Measurements from ENCODE around the gene INPP5K.

The INPP5K gene

DNA sequence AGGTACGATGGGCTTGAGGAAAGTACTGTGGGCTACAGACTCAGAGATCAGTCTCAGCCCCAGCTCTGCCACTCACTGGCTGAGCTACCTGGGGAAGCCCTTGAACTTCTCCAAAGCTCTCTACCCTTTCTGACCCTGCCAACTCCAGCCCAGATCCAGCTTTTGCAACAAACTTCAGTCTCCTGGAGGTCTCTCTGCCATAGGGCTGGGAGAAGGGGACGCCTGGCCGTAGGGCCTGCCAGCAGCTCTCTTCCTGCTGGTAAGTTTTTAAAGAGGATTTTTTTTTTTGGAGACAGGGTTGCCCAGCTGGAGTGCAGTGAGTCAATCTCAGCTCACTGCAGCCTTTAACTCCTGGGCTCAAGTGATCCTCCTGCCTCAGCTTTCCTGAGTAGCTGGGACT lies 11.5 kb downstream of the INPP5K start:
- H3K36me3 ChIP-seq (ENCODE audit: control insufficient read depth, low read length) = peaks cover 4% of the 10 kb centered on the region; the same call in 1 of the 2 replicates
- no peaks in the 10 kb centered on the region for H3F3A ChIP-seq (ENCODE audit: control insufficient read depth, insufficient read depth)
- H3K9me2 ChIP-seq (replicated peaks; ENCODE audit: control insufficient read depth, low read length) = no peaks in the 10 kb centered on the region
- H3K79me2 ChIP-seq (ENCODE audit: control insufficient read depth, low read length) = no peaks in the 10 kb centered on the region
- no peaks in the 10 kb centered on the region for H3K4me1 ChIP-seq (ENCODE audit: control insufficient read depth, low read length)
- H4K20me1 ChIP-seq (ENCODE audit: control insufficient read depth, insufficient read depth, low read depth, low read length) = no peaks in the 10 kb centered on the region
- H3K9me3 ChIP-seq (ENCODE audit: control insufficient read depth, insufficient read depth, low read length) = no peaks in the 10 kb centered on the region
- H3K27me3 ChIP-seq (ENCODE audit: control insufficient read depth, low read length) = no peaks in the 10 kb centered on the region
- H3K27ac ChIP-seq (ENCODE audit: low read depth, low read length) = no peak overlapping the region
- no peak overlapping the region for H3K4me2 ChIP-seq (ENCODE audit: low read length)
- no peak overlapping the region for H3K4me3 ChIP-seq (ENCODE audit: low read length)
- TF ChIP-seq, protein P1, sequence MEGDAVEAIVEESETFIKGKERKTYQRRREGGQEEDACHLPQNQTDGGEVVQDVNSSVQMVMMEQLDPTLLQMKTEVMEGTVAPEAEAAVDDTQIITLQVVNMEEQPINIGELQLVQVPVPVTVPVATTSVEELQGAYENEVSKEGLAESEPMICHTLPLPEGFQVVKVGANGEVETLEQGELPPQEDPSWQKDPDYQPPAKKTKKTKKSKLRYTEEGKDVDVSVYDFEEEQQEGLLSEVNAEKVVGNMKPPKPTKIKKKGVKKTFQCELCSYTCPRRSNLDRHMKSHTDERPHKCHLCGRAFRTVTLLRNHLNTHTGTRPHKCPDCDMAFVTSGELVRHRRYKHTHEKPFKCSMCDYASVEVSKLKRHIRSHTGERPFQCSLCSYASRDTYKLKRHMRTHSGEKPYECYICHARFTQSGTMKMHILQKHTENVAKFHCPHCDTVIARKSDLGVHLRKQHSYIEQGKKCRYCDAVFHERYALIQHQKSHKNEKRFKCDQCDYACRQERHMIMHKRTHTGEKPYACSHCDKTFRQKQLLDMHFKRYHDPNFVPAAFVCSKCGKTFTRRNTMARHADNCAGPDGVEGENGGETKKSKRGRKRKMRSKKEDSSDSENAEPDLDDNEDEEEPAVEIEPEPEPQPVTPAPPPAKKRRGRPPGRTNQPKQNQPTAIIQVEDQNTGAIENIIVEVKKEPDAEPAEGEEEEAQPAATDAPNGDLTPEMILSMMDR (IDR thresholded peaks at IDR 0.05; ENCODE audit: low read depth, low read length, poor library complexity, severe bottlenecking) = no peak
- no peak for TF ChIP-seq EZH2phosphoT487 (IDR thresholded peaks at IDR 0.05; ENCODE audit: borderline replicate concordance, low read length)

DNA sequence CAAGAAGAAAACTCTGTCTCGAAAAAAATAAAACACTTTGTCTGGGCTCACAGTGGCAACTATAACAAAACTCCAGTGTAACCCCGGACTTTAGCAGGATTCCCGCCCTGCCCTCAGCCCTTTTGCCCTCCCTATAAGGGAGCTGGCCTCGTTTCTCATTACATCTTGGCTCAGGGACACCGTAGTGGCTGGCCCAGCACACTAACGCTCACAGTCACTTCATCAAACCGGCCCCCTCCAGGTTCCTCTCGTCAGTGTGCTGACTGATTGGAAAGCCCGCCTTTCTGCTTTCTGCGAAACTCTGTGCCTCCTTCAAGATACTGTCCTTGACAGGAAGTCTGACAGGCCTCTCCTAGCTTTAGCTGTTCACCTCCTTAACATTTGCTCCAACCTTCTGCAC lies 12.7 kb downstream of the INPP5K start:
- Histone ChIP-seq H3K4me1 (ENCODE audit: control insufficient read depth, low read length) (no peaks in the 10 kb centered on the region), H3K9me2 (replicated peaks; ENCODE audit: control insufficient read depth, low read length) (no peaks in the 10 kb centered on the region), H3K4me2 (ENCODE audit: low read length) (no peak overlapping the region), H3K79me2 (ENCODE audit: control insufficient read depth, low read length) (no peaks in the 10 kb centered on the region), H4K20me1 (ENCODE audit: control insufficient read depth, insufficient read depth, low read depth, low read length) (no peaks in the 10 kb centered on the region), H3K9me3 (ENCODE audit: control insufficient read depth, insufficient read depth, low read length) (no peaks in the 10 kb centered on the region), H3F3A (ENCODE audit: control insufficient read depth, insufficient read depth) (no peaks in the 10 kb centered on the region), H3K36me3 (ENCODE audit: control insufficient read depth, low read length) (peaks cover 4% of the 10 kb centered on the region; the same call in 1 of the 2 replicates), H3K27me3 (ENCODE audit: control insufficient read depth, low read length) (no peaks in the 10 kb centered on the region), H3K4me3 (ENCODE audit: low read length) (no peak overlapping the region), H3K27ac (ENCODE audit: low read depth, low read length) (no peak overlapping the region)
- TF ChIP-seq, protein P1 (IDR thresholded peaks at IDR 0.05; ENCODE audit: low read depth, low read length, poor library complexity, severe bottlenecking) = no peak
- TF ChIP-seq EZH2phosphoT487 (IDR thresholded peaks at IDR 0.05; ENCODE audit: borderline replicate concordance, low read length) = no peak

DNA sequence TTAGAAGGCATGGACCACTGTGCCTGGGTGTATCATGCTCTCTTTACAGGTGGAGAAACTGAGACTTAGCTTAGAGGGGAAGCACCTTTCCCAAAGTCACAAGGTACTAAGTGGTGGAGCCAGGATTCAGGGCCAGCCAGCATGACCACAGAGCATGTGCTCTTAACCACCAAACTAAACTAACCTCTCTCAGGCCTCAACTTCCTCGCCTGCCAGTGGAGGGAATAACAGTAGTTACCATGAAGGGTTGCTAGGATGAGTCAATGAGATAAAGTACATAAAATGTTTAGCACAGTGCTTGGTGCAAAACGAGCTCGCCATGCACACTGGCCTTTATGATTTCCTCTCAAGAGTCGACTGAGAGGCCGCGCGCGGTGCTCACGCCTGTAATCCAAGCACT lies 17.5 kb downstream of the INPP5K start:
- Histone ChIP-seq H3K27ac (ENCODE audit: low read depth, low read length) (no peak overlapping the region), H3K4me3 (ENCODE audit: low read length) (no peak overlapping the region)
- TF ChIP-seq EZH2phosphoT487 (IDR thresholded peaks at IDR 0.05; ENCODE audit: borderline replicate concordance, low read length) = no peak
- TF ChIP-seq, protein P1 (IDR thresholded peaks at IDR 0.05; ENCODE audit: low read depth, low read length, poor library complexity, severe bottlenecking) = no peak

More for the DNA sequence above, 17.5 kb downstream of the INPP5K start:
- H3K9me2 ChIP-seq (replicated peaks; ENCODE audit: control insufficient read depth, low read length) = no peaks in the 10 kb centered on the region
- H3K4me2 ChIP-seq (ENCODE audit: low read length) = no peak overlapping the region
- H3K79me2 ChIP-seq (ENCODE audit: control insufficient read depth, low read length) = no peaks in the 10 kb centered on the region
- no peaks in the 10 kb centered on the region for H3K9me3 ChIP-seq (ENCODE audit: control insufficient read depth, insufficient read depth, low read length)
- H3K27me3 ChIP-seq (ENCODE audit: control insufficient read depth, low read length) = no peaks in the 10 kb centered on the region
- no peaks in the 10 kb centered on the region for H3F3A ChIP-seq (ENCODE audit: control insufficient read depth, insufficient read depth)
- no peaks in the 10 kb centered on the region for H4K20me1 ChIP-seq (ENCODE audit: control insufficient read depth, insufficient read depth, low read depth, low read length)
- no peaks in the 10 kb centered on the region for H3K4me1 ChIP-seq (ENCODE audit: control insufficient read depth, low read length)
- H3K36me3 ChIP-seq (ENCODE audit: control insufficient read depth, low read length) = no peaks in the 10 kb centered on the region

Data from DOHH2 (cell line).